NCI-H748 treated with DMSO at 0.1 percent for 48 hours (cell line): ENCODE results near the gene LRRC17.
"Not testable (repeated sequence)": the region's sequence is repeated elsewhere in the genome, so short reads cannot be mapped to it uniquely, and the experiment has no call there.

Source experiments
- DNase-seq: peaks from one replicate; lab custom pipeline; 2025; lab: John Stamatoyannopoulos, UW

Gene LRRC17

GRCh38 chr7:102897856-102898531 is 14.8 kb upstream of the LRRC17 start:
- no peak for DNase-seq

- DNase-seq, result no peak
Observed at GRCh38 chr7:102898532-102898859, 14.3 kb upstream of the LRRC17 start.

- not testable (repeated sequence) for DNase-seq
Observed at GRCh38 chr7:102902052-102902451, 10.7 kb upstream of the LRRC17 start.

GRCh38 chr7:102903576-102903975 is 9.2 kb upstream of the LRRC17 start:
- not testable (repeated sequence) for DNase-seq

DNA sequence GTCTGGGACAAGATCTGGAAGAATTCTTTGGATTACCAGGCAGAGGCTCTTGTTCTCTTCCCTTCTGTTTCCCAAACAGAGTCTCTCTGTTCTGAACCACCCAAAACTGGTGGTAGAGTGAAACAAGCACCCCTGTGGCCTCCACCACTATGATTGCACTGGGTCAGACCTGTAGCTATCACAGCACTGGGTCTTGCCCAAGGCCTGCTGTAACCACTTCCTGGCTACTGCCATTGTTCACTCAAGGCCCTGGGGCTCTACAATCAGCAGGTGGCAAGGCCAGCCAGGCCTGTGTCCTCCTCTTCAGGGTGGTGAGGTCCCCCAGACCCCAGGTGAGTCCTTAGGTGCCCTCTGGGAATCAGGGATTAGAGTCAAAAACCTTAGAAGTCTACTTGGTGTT is 4.1 kb upstream of the LRRC17 start:
- DNase-seq, result no peak

- no peak for DNase-seq
Observed at GRCh38 chr7:102913826-102914225, 1.0 kb downstream of the LRRC17 start.

DNA sequence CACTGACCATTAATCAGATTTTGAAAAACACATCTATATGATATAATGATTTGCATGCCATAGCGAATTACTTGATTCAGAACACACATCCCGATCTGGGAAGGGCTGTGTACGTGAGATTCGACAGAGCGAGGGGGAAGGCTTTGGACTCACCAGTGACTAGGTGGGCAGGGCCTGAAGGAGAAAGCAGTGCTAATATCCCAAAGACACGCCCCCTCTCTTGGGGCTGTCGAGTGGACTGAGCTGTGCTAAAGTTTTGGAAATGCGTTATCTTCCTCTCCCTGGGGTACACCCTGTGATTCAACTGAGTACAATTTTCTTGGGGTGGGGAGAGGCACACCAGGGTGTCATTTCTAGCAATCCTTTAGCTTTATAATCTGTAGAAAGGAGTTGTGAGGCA is 1.8 kb downstream of the LRRC17 start:
- DNase-seq, result no peak

GRCh38 chr7:102916426-102916825 is 3.6 kb downstream of the LRRC17 start:
- no peak for DNase-seq

DNA sequence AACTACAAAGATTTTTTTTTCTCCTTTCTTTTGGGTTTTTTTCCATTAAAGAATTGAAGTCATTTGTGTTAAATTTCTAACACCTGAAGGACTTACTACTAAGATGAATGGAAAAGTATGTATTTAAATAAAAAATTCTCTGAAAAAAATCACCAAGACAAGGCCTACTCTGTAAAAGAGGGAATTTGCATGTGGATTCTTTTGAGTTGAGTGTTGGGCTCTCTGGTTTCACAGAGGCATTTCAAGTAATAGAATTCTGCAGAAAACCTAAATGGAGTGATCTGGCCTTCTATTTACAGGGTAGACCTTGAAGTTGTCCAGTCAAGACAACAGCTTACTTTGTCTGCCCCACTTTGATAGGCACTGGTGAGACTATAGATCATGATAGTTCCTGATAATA is 4.1 kb downstream of the LRRC17 start:
- DNase-seq, result no peak

DNA sequence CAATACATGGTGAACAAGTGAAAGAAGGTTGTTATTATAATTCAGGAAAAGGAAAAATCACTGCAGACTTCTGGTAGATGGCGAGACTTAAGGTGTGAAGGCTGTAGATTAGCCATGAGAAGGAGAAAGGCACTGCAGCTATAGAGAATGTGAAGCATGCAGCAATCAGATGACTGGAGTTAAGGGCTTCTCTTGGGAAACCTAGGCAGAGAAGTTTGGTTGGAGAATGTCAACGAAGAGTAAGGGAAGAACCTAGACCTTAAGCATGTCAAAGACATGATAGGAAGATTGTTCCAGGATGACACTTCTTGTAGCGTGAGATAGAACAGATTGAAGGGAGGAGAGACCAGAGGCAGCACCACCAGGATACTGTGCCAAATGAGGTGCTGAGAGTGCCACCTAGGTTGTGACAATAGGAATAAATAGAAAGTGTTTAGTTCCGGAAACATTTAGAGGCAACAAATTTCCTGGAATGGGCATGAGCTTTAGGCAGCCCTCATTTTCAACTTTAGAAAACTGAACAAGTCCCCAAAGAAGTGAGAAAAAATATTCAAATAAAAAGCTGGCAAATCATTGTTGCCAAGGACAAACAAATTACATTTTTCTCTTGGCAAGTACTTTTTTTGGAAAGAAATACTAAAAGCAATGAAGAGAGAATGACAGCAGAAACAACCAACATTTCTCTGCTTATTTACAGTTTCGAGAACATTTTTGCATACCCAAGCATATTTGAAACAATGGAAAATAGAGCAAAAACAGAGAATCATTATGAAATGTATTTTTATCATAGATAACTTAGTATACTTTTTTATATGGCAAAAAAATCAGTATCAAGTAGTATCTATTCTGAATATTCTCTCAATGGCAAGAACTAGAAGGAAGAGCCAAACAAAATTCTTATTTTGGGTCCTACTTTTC is 4.9 kb downstream of the LRRC17 start:
- DNase-seq, result no peak

DNA sequence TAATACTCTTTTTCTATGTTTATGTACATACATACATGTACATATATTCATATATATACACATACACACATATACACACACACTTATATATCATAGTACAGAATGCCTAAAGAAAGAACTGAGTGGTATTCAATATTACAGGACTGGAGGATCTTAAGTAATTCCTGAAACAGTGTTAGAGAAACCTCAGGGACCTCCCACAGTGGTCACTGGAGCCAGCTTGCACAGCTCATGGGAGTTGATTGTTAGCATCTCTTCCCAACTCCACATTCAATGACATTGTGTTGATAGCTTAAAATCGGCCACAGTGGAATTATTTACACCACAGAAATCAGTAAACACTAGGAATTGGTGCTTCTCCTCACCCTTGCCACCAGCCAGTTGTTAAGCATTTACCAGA is 6.0 kb downstream of the LRRC17 start:
- DNase-seq, result no peak

DNA sequence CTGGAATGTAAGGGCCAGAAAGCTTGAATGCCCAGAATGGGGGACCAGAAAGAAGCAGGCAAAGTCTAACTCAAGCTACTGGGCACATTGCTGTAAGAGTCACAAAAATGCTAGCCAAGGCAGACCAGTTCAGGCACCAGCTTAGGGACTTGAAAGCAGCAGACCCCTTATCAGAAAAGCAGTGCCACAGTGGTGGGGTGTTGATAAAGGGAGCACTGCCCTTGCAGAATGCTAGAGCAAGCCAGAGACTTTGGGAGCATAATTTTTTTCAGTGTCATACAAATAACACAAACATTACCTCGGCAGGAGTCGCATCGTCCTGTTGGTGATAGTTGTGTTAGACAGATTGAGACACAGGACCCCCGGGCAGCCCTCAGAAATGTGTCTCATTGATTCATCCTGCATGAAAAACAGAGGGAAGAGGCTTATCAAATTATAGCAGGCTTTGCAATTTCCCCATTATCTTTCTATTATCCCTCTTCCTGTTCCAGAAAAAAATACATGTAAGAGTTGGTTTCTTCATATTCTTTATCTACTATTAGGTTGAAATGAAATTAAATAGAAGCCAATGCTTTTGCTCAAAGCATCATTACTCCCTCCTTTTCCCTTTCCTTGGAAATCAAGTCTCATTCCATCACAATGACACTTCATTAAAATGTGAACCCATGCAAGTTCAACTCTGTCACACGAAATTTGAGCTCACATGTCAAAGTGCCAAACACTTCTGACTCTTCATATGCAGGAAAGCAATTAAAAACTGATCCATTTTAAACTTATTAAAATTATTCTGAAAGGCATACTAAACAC is 13.4 kb downstream of the LRRC17 start:
- no peak for DNase-seq

GRCh38 chr7:102926783-102927140 is 14.0 kb downstream of the LRRC17 start:
- no peak for DNase-seq

- no peak for DNase-seq
Observed at GRCh38 chr7:102927312-102927933, 14.6 kb downstream of the LRRC17 start.

GRCh38 chr7:102931757-102932156 is 19.0 kb downstream of the LRRC17 start:
- no peak for DNase-seq

GRCh38 chr7:102933763-102934162 is 21.0 kb downstream of the LRRC17 start:
- no peak for DNase-seq

DNA sequence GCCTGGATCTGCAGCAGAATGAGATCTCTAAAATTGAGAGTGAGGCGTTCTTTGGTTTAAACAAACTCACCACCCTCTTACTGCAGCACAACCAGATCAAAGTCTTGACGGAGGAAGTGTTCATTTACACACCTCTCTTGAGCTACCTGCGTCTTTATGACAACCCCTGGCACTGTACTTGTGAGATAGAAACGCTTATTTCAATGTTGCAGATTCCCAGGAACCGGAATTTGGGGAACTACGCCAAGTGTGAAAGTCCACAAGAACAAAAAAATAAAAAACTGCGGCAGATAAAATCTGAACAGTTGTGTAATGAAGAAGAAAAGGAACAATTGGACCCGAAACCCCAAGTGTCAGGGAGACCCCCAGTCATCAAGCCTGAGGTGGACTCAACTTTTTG is 21.4 kb downstream of the LRRC17 start:
- no peak for DNase-seq

- DNase-seq, result no peak
Observed at GRCh38 chr7:102934701-102935100, 21.9 kb downstream of the LRRC17 start.

DNA sequence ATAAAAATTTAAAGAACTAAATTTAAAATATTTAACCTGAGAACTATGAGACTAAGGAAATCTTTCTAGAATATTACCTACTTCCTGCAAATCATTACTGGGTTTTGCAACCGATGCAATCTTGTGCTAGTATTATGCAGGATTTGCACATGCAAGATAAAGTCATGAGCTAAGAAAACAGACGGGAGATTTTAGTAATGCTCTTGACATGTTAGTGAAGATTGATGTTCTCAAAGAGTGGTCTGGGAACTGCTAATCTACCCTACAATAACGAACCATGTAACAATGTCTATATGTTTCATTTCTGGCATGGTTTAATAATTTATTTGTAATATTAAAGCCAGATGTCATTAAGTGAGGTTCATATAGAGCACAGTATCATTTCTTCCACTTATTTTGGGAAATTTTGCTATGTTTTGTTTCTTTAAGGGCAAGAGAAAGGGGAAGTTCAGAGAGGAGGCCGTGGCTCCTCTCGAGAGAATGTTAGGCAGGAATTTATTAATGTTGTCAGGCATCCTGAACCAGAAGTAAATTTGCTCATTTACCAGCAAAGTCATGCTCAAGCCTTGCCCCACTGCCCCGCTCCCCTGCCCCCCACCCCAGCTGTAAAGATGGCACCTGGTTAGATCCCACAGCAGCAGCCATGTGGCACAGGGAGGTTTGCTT is 22.8 kb downstream of the LRRC17 start:
- DNase-seq, result no peak

- no peak for DNase-seq
Observed at GRCh38 chr7:102938679-102939078, 25.9 kb downstream of the LRRC17 start.

DNA sequence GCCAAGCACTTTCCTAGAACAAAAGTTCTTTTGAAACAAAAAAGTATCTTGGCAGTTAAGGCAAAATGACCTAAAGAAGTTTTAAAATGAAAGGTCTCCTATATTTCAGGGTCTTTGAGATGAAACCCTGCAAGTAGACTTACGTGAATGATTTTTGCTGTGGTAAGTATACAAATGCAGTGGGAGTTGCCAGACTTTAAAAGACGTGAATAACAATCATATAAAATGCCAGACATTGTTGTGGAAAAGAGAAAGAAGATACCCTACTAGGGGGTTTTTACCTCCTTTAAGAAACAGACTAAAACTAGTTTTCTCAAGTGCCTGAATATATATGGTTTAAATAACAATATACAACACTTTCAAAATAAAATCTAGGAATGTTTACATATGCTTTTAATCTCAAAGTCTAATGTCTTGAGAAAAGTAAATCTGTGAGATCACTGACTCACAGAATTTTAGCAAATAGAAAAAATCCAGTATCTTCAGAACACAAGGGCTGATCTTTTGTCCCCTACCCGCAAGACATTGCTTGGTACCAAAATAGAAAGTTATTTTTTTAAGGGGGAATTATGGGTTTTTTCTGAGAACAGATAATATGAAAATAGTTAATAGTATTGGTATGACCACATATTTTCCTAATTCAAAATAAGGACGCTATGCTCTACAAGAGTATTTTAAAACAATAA is 29.5 kb downstream of the LRRC17 start:
- DNase-seq, result no peak
